Activated CD8-positive, alpha-beta T cell treated with anti-CD3 and anti-CD28 coated beads for 36 hours (primary cell): ENCODE results near the gene KRTAP10-11. TPM values are rescaled to one million over a fixed set of nuclear protein-coding genes. Genes with fewer than 3 reads are reported as not detected.
"Not testable (repeated sequence)": the region's sequence is repeated elsewhere in the genome, so short reads cannot be mapped to it uniquely, and the experiment has no call there.

ENCODE experiments used
- ATAC-seq: fragments of 200-7000 bp; cut with Tn5 transposase; one replicate; pipeline ENCODE4 v1.10.0; 2021; ENCODE audit warnings: mild to moderate bottlenecking, moderate library complexity
- CTCF ChIA-PET: fragments of 350-600 bp; sonication (Branson Sonifier 250); formaldehyde crosslinking; loops from one replicate; lab custom pipeline; 2021; ENCODE audit warnings: antibody characterized with exemption; lab: Charles Lee
- POLR2A ChIA-PET: fragments of 350-600 bp; sonication (Branson Sonifier 250); formaldehyde crosslinking; loops from one replicate; lab custom pipeline; 2021; ENCODE audit warnings: antibody characterized with exemption; lab: Charles Lee
- DNase-seq: peaks from one replicate; pipeline ENCODE4 v3.0.0-alpha.2; 2020
- H3K27ac Mint-ChIP-seq: one replicate; pipeline ENCODE4 v1.8.0; 2021; ENCODE audit warnings: mild to moderate bottlenecking, mixed read lengths
- H3K27me3 Mint-ChIP-seq: one replicate; pipeline ENCODE4 v1.8.0; 2021; ENCODE audit warnings: mixed read lengths
- H3K36me3 Mint-ChIP-seq: one replicate; pipeline ENCODE4 v1.8.0; 2021; ENCODE audit warnings: low read depth, mixed read lengths
- H3K4me1 Mint-ChIP-seq: one replicate; pipeline ENCODE4 v1.8.0; 2021; ENCODE audit warnings: low read depth, mixed read lengths
- H3K4me3 Mint-ChIP-seq: one replicate; pipeline ENCODE4 v1.8.0; 2021; ENCODE audit warnings: mild to moderate bottlenecking, moderate library complexity, mixed read lengths
- H3K9me3 Mint-ChIP-seq: one replicate; pipeline ENCODE4 v1.8.0; 2021; ENCODE audit warnings: mixed read lengths
- intact Hi-C: fragments of 100-400 bp; cut with micrococcal nuclease; formaldehyde crosslinking; loops from one replicate; pipeline ENCODE4 v1.10.0; 2022
- total RNA-seq, 2 experiments: library from RNA; stranded (reverse); gene quantifications; one replicate each; pipeline ENCODE4 v1.2.3, GENCODE V29; 2021
- TF ChIP-seq, protein P1 (sequence below): fragments of 200-600 bp; IDR thresholded peaks from one replicate; pipeline ENCODE4 v1.8.0; 2022; ENCODE audit warnings: antibody characterized with exemption, mild to moderate bottlenecking

The KRTAP10-11 gene
- total RNA-seq, 2 experiments from 2014 or later = not detected

DNA sequence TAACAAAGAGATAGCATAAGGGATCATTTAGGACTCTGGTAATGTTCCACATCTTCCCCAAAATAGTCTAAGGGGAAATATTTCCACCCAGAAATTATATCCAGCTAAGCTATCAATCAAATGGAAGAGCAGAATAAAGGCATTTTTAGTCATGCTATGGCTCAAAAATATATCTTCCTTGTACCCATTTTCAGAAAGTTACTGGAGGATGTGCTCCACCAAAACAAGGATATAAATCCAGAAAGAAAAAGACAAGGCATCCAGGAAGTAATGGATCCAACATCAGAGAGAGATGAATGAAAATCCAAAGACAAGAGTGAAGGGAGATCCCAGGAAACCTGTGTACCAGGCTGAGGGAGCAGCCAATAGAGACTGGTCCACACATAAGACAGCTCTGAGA is 37.0 kb upstream of the KRTAP10-11 start:
- H3K36me3 Mint-ChIP-seq = no peaks in the 10 kb centered on the region
- no peak overlapping the region for H3K27ac Mint-ChIP-seq
- ChIA-PET CTCF (no interaction called here), POLR2A (no interaction called here)
- ATAC-seq (no peak), DNase-seq (no peak)
- TF ChIP-seq, protein P1, sequence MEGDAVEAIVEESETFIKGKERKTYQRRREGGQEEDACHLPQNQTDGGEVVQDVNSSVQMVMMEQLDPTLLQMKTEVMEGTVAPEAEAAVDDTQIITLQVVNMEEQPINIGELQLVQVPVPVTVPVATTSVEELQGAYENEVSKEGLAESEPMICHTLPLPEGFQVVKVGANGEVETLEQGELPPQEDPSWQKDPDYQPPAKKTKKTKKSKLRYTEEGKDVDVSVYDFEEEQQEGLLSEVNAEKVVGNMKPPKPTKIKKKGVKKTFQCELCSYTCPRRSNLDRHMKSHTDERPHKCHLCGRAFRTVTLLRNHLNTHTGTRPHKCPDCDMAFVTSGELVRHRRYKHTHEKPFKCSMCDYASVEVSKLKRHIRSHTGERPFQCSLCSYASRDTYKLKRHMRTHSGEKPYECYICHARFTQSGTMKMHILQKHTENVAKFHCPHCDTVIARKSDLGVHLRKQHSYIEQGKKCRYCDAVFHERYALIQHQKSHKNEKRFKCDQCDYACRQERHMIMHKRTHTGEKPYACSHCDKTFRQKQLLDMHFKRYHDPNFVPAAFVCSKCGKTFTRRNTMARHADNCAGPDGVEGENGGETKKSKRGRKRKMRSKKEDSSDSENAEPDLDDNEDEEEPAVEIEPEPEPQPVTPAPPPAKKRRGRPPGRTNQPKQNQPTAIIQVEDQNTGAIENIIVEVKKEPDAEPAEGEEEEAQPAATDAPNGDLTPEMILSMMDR = no peak
- H3K27me3 Mint-ChIP-seq = peaks cover 3% of the 10 kb centered on the region
- intact Hi-C loops = no loop called here
- no peaks in the 10 kb centered on the region for H3K4me1 Mint-ChIP-seq
- H3K9me3 Mint-ChIP-seq = peaks cover 19% of the 10 kb centered on the region
- no peak overlapping the region for H3K4me3 Mint-ChIP-seq

DNA sequence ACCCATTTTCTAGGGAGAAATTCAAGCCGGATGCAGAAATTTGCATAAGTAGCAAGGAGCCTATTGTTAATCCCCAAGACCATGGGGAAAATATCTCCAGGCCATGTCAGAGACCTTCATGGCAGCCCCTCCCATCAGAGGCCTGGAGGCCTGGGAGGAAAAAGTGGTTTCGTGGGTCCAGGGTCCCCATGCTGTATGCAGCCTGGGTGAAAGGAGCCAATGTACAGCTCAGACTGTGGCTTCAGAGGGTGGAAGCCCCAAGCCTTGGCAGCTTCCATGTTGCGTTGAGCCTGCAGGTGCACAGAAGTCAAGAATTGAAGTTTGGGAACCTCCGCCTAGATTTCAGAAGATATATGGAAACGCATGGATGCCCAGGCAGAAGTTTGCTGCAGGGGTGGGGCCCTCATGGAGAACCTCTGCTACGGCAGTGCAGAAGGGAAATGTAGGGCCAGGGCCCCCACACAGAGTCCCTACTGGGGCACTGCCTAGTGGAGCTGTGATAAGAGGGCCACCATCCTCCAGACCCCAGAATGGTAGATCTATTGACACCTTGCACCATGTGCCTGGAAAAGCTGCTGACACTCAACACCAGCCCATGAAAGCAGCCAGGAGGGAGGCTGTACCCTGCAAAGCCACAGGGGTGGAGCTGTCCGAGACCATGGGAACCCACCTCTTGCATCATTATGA is 35.9 kb upstream of the KRTAP10-11 start:
- intact Hi-C loops, DNase-seq, H3K4me1 Mint-ChIP-seq, POLR2A ChIA-PET, H3K27me3 Mint-ChIP-seq, H3K4me3 Mint-ChIP-seq, H3K36me3 Mint-ChIP-seq, ATAC-seq, CTCF ChIA-PET, H3K27ac Mint-ChIP-seq: not testable (repeated sequence)
- peaks cover 18% of the 10 kb centered on the region for H3K9me3 Mint-ChIP-seq

DNA sequence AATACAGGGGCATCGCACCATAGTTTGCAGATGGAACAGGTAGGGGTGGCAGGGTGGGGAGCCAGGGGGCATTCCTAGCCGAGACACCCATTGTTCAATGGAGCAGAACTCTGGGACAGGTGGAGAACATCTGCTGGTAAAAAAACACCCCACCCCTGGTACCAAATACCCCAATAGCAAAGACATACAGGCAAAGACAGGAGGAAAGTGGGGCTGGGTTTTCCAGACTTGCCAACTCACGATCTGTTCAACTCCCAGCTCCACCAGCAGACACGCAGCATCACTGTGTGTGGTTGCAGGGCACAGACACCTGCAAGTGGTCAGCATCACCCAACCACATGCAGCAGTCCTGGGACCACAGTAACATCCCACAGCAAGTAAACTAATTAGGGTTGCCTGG is 34.7 kb upstream of the KRTAP10-11 start:
- H3K4me1 Mint-ChIP-seq = peaks cover 10% of the 10 kb centered on the region
- ATAC-seq (no peak), DNase-seq (no peak)
- POLR2A ChIA-PET = no interaction called here
- H3K36me3 Mint-ChIP-seq = no peaks in the 10 kb centered on the region
- CTCF ChIA-PET = interaction anchor here (1.3 kb wide), 1 partner anchor 14 kb away, joined by 3 read pairs; no protein-coding TSS in a partner anchor
- no peak overlapping the region for H3K4me3 Mint-ChIP-seq
- intact Hi-C loops = no loop called here
- no peak overlapping the region for H3K27ac Mint-ChIP-seq
- TF ChIP-seq, protein P1 = no peak
- H3K27me3 Mint-ChIP-seq = no peaks in the 10 kb centered on the region
- peaks cover 16% of the 10 kb centered on the region for H3K9me3 Mint-ChIP-seq

DNA sequence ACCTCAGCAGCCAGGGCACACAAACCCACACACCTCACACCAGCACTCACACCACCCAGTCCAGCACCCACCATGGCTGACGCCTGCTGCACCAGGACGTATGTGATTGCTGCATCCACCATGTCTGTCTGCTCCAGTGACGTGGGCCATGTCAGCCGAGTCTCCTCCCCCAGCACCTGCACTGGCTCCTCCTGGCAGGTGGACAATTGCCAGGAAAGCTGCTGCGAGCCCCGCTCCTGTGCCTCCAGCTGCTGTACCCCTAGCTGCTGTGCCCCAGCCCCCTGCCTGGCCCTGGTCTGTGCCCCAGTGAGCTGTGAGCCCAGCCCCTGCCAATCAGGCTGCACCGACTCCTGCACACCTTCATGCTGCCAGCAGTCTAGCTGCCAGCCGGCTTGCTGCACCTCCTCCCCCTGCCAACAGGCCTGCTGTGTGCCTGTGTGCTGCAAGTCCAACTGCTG is 34.2 kb upstream of the KRTAP10-11 start, which contains the start of gene KRTAP10-8:
KRTAP10-8 (plus strand) TSS at position 51 of the 458 bp plus-strand sequence; CDS start at position 73, 22 bp downstream.
- Mint-ChIP-seq H3K4me1 (peaks cover 13% of the 10 kb centered on the region), H3K36me3 (no peaks in the 10 kb centered on the region), H3K4me3 (no peak within 1 kb of the TSS), H3K9me3 (peaks cover 15% of the 10 kb centered on the region), H3K27me3 (no peaks in the 10 kb centered on the region), H3K27ac (no peak within 1 kb of the TSS)
- no peak for ATAC-seq
- TF ChIP-seq, protein P1 = no peak
- ChIA-PET CTCF (interaction anchor here (1.3 kb wide), 1 partner anchor 13 kb away, joined by 3 read pairs; no protein-coding TSS in a partner anchor), POLR2A (no interaction called here)
- intact Hi-C loops = no loop called here
- DNase-seq = no peak

DNA sequence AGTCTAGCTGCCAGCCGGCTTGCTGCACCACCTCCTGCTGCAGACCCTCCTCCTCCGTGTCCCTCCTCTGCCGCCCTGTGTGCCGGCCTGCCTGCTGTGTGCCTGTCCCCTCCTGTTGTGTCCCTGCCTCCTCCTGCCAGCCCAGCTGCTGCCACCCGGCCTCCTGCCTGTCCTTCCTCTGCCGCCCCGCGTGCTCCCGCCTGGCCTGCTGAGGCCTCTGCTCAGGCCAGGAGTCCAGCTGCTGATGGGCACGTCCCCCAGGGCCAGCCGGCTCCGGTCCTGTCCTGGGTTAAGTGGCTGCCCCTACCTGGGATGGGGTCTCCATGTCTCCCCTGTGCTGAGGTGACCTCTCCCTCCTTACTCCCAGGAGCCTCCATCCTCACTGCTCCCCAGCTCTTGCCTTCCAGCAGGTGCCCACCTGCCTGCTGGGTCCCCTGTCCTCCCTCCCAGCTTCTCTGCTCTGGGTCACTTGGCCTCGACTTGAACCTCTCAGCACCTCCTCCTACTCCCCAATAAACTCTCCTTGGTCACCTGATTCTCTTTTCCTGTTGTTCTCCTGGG is 33.5 kb upstream of the KRTAP10-11 start:
- no peak overlapping the region for H3K4me3 Mint-ChIP-seq
- peaks cover 20% of the 10 kb centered on the region for H3K4me1 Mint-ChIP-seq
- TF ChIP-seq, protein P1 = no peak
- no peak for ATAC-seq
- H3K27me3 Mint-ChIP-seq = no peaks in the 10 kb centered on the region
- H3K27ac Mint-ChIP-seq = no peak overlapping the region
- peaks cover 15% of the 10 kb centered on the region for H3K9me3 Mint-ChIP-seq
- DNase-seq = no peak
- intact Hi-C loops = no loop called here
- ChIA-PET POLR2A (no interaction called here), CTCF (no interaction called here)
- no peaks in the 10 kb centered on the region for H3K36me3 Mint-ChIP-seq
